SW 1271 (cell line): ENCODE results near the gene NFIL3.

Source experiments
- DNase-seq, 2 experiments: peaks; one replicate each; lab custom pipeline; 2025; lab: John Stamatoyannopoulos, UW

Gene NFIL3

DNA sequence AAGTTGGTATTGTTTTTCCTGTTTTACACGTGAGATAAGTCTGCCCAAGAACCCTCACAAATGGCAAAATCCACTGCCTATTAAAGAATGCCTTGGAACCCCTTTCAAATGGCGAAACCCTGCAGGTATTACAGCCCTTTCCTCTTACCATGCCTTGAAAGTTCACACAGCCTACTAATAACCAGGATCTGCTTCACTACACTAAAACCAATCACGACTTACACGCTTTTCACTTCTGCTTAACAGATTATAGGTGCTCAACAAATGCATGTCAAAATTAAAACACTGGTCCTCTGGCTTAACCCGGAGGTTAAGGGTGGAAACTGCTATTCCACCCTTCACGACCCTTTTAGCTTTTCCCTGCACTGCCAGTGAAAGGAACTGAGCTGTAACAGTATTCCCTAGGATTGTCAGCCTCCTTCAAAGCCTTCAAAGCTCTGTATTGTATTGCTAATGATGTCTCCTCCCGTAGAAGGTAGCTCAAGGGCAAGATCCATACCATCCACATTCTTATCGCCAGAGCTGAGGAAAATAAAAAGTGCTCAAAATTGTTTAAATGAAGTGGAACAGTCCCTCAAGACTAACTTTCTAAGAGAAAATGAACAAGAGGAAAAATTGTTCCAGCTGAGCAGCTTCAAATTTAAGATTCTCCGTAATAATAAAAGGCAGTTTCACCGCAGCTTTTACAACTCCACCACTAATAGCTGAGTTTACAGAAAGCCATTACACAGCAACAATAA lies 62.9 kb downstream of the NFIL3 start:
- no peak for DNase-seq

DNA sequence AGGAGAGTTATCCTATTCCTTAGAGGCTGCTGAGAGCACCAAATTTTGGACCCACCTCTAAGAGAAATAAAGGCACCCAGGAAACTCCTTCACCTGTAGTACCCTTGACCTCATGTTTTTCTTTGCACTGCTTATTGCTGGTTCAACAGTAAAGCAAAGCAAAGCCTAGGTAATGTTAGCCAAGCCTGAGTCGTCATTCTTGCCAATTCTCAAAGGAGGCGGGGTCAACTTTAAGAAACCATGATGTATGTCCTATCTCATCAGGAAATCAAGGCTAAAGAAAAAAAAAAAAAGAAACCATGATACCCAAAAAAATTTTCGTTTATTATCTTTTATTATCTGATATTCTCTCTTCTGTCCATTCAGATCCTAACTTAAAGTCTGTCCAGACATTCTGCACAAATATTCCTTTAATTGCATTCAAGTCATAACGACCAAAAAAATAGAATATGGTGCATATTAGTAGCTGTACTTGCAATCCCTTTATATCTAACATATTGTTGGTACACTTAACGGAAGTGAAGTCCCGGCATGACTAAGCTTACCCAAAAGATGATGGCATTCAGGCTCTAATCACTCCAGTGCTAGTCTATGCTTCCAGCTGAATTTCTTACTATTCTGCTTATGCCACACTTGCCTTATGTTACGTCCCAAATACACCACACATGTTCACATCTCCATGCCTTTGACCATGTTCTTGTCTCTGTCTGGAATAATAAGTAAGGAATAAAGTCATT lies 63.7 kb downstream of the NFIL3 start:
- DNase-seq: no peak

DNA sequence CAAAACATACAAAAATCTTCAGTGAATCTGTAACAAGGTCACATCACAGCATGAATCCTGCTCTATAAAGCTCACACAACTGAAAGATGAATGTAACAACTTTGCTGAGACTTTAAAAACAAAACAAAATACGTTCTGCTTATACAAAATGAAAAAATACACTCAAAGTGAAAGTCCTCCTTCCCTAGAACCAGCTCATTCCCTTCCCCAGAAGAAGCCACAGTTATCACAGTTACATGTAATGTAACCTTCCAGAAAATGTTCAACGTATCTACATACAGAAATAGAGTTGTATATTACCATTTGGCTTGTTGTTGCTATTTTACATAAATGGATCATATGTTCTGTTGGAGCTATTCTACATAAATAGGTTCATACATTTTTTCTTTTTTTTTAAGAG lies 64.5 kb downstream of the NFIL3 start:
- DNase-seq: no peak
